KMS-11 (cell line): ENCODE data around the gene MBNL1.
A peak's percentile ranks its signal among the peaks of the same experiment; 100 is the strongest.

ENCODE experiments used
- H2AFZ ChIP-seq: fragments of 200-600 bp; sonication (generic); 2 replicates; pipeline ENCODE4 v1.6.1; 2016; ENCODE audit warnings: antibody characterized with exemption, mixed run types, low read depth
- H3K27ac ChIP-seq: fragments of 200-600 bp; sonication (generic); 2 replicates; pipeline ENCODE4 v1.6.1; 2016; ENCODE audit warnings: mild to moderate bottlenecking, mixed run types
- H3K27me3 ChIP-seq: fragments of 200-600 bp; sonication (generic); 2 replicates; pipeline ENCODE4 v1.6.1; 2017; ENCODE audit warnings: mild to moderate bottlenecking, low read depth, mixed run types, moderate library complexity; ENCODE audit not compliant: insufficient read depth
- H3K36me3 ChIP-seq: fragments of 200-600 bp; sonication (generic); 2 replicates; pipeline ENCODE4 v1.6.1; 2017; ENCODE audit warnings: mild to moderate bottlenecking, mixed run types; ENCODE audit not compliant: insufficient read depth
- H3K4me1 ChIP-seq: fragments of 200-600 bp; sonication (generic); 2 replicates; pipeline ENCODE4 v1.6.1; 2016; ENCODE audit warnings: mild to moderate bottlenecking, low read depth, mixed run types; ENCODE audit not compliant: poor library complexity, severe bottlenecking
- H3K4me2 ChIP-seq: fragments of 200-600 bp; sonication (generic); 2 replicates; pipeline ENCODE4 v1.7.0; 2016; ENCODE audit warnings: mild to moderate bottlenecking, mixed run types
- H3K4me3 ChIP-seq: fragments of 200-600 bp; sonication (generic); IDR thresholded peaks from 2 replicates; pipeline ENCODE4 v1.6.1; 2017; ENCODE audit warnings: low read depth, low read length, mixed read lengths; ENCODE audit not compliant: insufficient read depth
- H3K79me2 ChIP-seq: fragments of 200-600 bp; sonication (generic); 2 replicates; pipeline ENCODE4 v1.6.1; 2016; ENCODE audit warnings: low read depth, mixed run types; ENCODE audit not compliant: insufficient read depth
- H3K9ac ChIP-seq: fragments of 200-600 bp; sonication (generic); 2 replicates; pipeline ENCODE4 v1.6.1; 2016; ENCODE audit warnings: mild to moderate bottlenecking, mixed run types
- H4K20me1 ChIP-seq: fragments of 200-600 bp; sonication (generic); 2 replicates; pipeline ENCODE4 v1.6.1; 2016; ENCODE audit warnings: mild to moderate bottlenecking, mixed run types; ENCODE audit not compliant: insufficient read depth
- CTCF ChIP-seq: fragments of 200-600 bp; sonication (generic); conservative IDR thresholded peaks from 2 replicates; pipeline ENCODE4 v1.6.1; 2017; ENCODE audit warnings: low read depth, mild to moderate bottlenecking, antibody characterized with exemption, low read length, moderate library complexity, mixed read lengths

The MBNL1 gene

GRCh38 chr3:152266221-152266995 is 2.3 kb upstream of the MBNL1 start:
- Histone ChIP-seq H3K4me1 (peaks cover 35% of the 10 kb centered on the region), H2AFZ (peak overlapping the region; percentile 47; the same call in 1 of the 2 replicates), H3K27me3 (no peaks in the 10 kb centered on the region), H3K4me3 (no peak overlapping the region), H3K27ac (peak overlapping the region; percentile 99), H4K20me1 (no peaks in the 10 kb centered on the region), H3K36me3 (no peaks in the 10 kb centered on the region; the same call in 1 of the 2 replicates), H3K9ac (peak overlapping the region; percentile 99), H3K4me2 (peak overlapping the region; percentile 99), H3K79me2 (peaks cover 83% of the 10 kb centered on the region)
- TF ChIP-seq CTCF = no peak

- Histone ChIP-seq H3K27ac (peak overlapping the region; percentile 99), H3K4me1 (peaks cover 41% of the 10 kb centered on the region), H3K79me2 (peaks cover 97% of the 10 kb centered on the region), H3K4me2 (peak overlapping the region; percentile 99), H4K20me1 (0 out of 2 replicates have a peak, but pooled peaks cover under 1% of the 10 kb centered on the region), H3K4me3 (peak overlapping the region; percentile 46), H3K27me3 (no peaks in the 10 kb centered on the region), H3K9ac (peak overlapping the region; percentile 99), H2AFZ (peak overlapping the region; percentile 32; the same call in 1 of the 2 replicates), H3K36me3 (no peaks in the 10 kb centered on the region; the same call in 1 of the 2 replicates)
- no peak for TF ChIP-seq CTCF
Measured at GRCh38 chr3:152267831-152268554, 736 bp upstream of the MBNL1 start.

- peaks cover 44% of the 10 kb centered on the region for H3K4me1 ChIP-seq
- H3K79me2 ChIP-seq = peaks cover 97% of the 10 kb centered on the region
- TF ChIP-seq CTCF = no peak
- H2AFZ ChIP-seq = no peak overlapping the region
- peak overlapping the region; percentile 99 for H3K9ac ChIP-seq
- peak overlapping the region; percentile 99 for H3K27ac ChIP-seq
- peaks cover 13% of the 10 kb centered on the region; the same call in 1 of the 2 replicates for H4K20me1 ChIP-seq
- H3K4me2 ChIP-seq = peak overlapping the region; percentile 22
- H3K36me3 ChIP-seq = peaks cover 5% of the 10 kb centered on the region; the same call in 1 of the 2 replicates
- H3K4me3 ChIP-seq = no peak overlapping the region
- no peaks in the 10 kb centered on the region for H3K27me3 ChIP-seq
Measured at GRCh38 chr3:152269056-152269830, 514 bp downstream of the MBNL1 start.
